Measurements from ENCODE around the gene GLI2. TPM values are rescaled to one million over a fixed set of nuclear protein-coding genes. Genes with fewer than 3 reads are reported as not detected.
A peak's percentile ranks its signal among the peaks of the same experiment; 100 is the strongest.

Gene GLI2
- total and polyA plus RNA-seq, 2 donors (not counting 1 experiment from before 2014, with no cell fraction given) = not detected

- TF ChIP-seq EZH2 (IDR thresholded peaks at IDR 0.05; ENCODE audit: borderline replicate concordance, insufficient read depth, low read depth, low read length, poor library complexity, severe bottlenecking) = no peak
- TF ChIP-seq CTCF (IDR thresholded peaks at IDR 0.05) = no peak
- Histone ChIP-seq H3K9ac (ENCODE audit: low read length) (no peak overlapping the region), H3K4me3 (ENCODE audit: control extremely low read depth in 1 of 5, extremely low read depth in 1 of 5, insufficient read depth in 1 of 5, low read depth in 2 of 5, low read length in 4 of 5) (no peak overlapping the region), H3K4me1 (ENCODE audit: control insufficient read depth in 2 of 2, insufficient read depth in 2 of 2, low read length in 2 of 2) (no peaks in the 10 kb centered on the region), H3K27ac (ENCODE audit: low read length in 2 of 2) (no peak overlapping the region), H4K20me1 (ENCODE audit: control insufficient read depth, insufficient read depth, low read length, poor library complexity, severe bottlenecking) (no peaks in the 10 kb centered on the region), H3K9me3 (ENCODE audit: control extremely low read depth in 1 of 3, control insufficient read depth in 2 of 3, insufficient read depth in 1 of 3, low read length in 2 of 3) (no peaks in the 10 kb centered on the region), H3K4me2 (replicated peaks; ENCODE audit: low read depth, low read length, poor library complexity, severe bottlenecking) (no peak overlapping the region), H3K27me3 (replicated peaks in 1 of 4; ENCODE audit: control extremely low read depth in 1 of 4, control insufficient read depth in 3 of 4, insufficient read depth in 4 of 4, low read length in 3 of 4) (no peaks in the 10 kb centered on the region), H2AFZ (ENCODE audit: insufficient read depth, low read depth, low read length, poor library complexity, severe bottlenecking) (peak overlapping the region; percentile 28), H3K36me3 (replicated peaks in 1 of 2; ENCODE audit: control extremely low read depth in 1 of 2, control insufficient read depth in 1 of 2, extremely low read depth in 1 of 2, insufficient read depth in 2 of 2, low read length in 1 of 2) (no peaks in the 10 kb centered on the region), H3K79me2 (ENCODE audit: control insufficient read depth, insufficient read depth, low read length) (no peaks in the 10 kb centered on the region)
- H3K4me3 Mint-ChIP-seq = no peak overlapping the region
- WGBS (ENCODE audit: insufficient coverage) = 1% methylated on average over 7 of the region's 9 CpGs
- no peak overlapping the region for H3K27ac Mint-ChIP-seq
- intact Hi-C loops (cut with micrococcal nuclease) = no loop called here
- H3K9me3 Mint-ChIP-seq (ENCODE audit: insufficient read depth) = no peaks in the 10 kb centered on the region
- no peak for ATAC-seq (ENCODE audit: low read depth)
- H3K4me1 Mint-ChIP-seq = no peaks in the 10 kb centered on the region
- ChIA-PET POLR2A (no interaction called here), CTCF (no interaction called here)
- no peaks in the 10 kb centered on the region for H3K27me3 Mint-ChIP-seq
- DNase-seq = no peak
These were observed 47.7 kb downstream of the GLI2 start for GRCh38 chr2:120783371-120783791.

- ATAC-seq (ENCODE audit: low read depth) = no peak
- Histone ChIP-seq H3K9ac (ENCODE audit: low read length) (no peak overlapping the region), H3K4me3 (ENCODE audit: control extremely low read depth in 1 of 5, extremely low read depth in 1 of 5, insufficient read depth in 1 of 5, low read depth in 2 of 5, low read length in 4 of 5) (no peak overlapping the region), H3K4me2 (replicated peaks; ENCODE audit: low read depth, low read length, poor library complexity, severe bottlenecking) (no peak overlapping the region), H3K27ac (ENCODE audit: low read length in 2 of 2) (no peak overlapping the region), H3K4me1 (ENCODE audit: control insufficient read depth in 2 of 2, insufficient read depth in 2 of 2, low read length in 2 of 2) (no peaks in the 10 kb centered on the region), H3K79me2 (ENCODE audit: control insufficient read depth, insufficient read depth, low read length) (no peaks in the 10 kb centered on the region), H3K36me3 (replicated peaks in 1 of 2; ENCODE audit: control extremely low read depth in 1 of 2, control insufficient read depth in 1 of 2, extremely low read depth in 1 of 2, insufficient read depth in 2 of 2, low read length in 1 of 2) (no peaks in the 10 kb centered on the region), H2AFZ (ENCODE audit: insufficient read depth, low read depth, low read length, poor library complexity, severe bottlenecking) (no peak overlapping the region), H4K20me1 (ENCODE audit: control insufficient read depth, insufficient read depth, low read length, poor library complexity, severe bottlenecking) (no peaks in the 10 kb centered on the region), H3K27me3 (replicated peaks in 1 of 4; ENCODE audit: control extremely low read depth in 1 of 4, control insufficient read depth in 3 of 4, insufficient read depth in 4 of 4, low read length in 3 of 4) (no peaks in the 10 kb centered on the region), H3K9me3 (ENCODE audit: control extremely low read depth in 1 of 3, control insufficient read depth in 2 of 3, insufficient read depth in 1 of 3, low read length in 2 of 3) (no peaks in the 10 kb centered on the region)
- POLR2A ChIA-PET = no interaction called here
- Mint-ChIP-seq H3K9me3 (ENCODE audit: insufficient read depth) (no peaks in the 10 kb centered on the region), H3K27me3 (no peaks in the 10 kb centered on the region), H3K27ac (no peak overlapping the region), H3K4me3 (no peak overlapping the region), H3K4me1 (no peaks in the 10 kb centered on the region)
- no peak for TF ChIP-seq CTCF (IDR thresholded peaks at IDR 0.05)
- TF ChIP-seq EZH2 (IDR thresholded peaks at IDR 0.05; ENCODE audit: borderline replicate concordance, insufficient read depth, low read depth, low read length, poor library complexity, severe bottlenecking) = no peak
- DNase-seq = no peak
- CTCF ChIA-PET = no interaction called here
- intact Hi-C loops (cut with micrococcal nuclease) = no loop called here
- WGBS (ENCODE audit: insufficient coverage) = 86% methylated on average over 7 of the region's 7 CpGs
These were observed 48.3 kb downstream of the GLI2 start for GRCh38 chr2:120783969-120784372.

Data from B cell (primary cell).